Measurements from ENCODE around the gene TMEM119. TPM values are rescaled to one million over a fixed set of nuclear protein-coding genes. Genes with fewer than 3 reads are reported as not detected.

Gene TMEM119
- total and polyA plus RNA-seq, 12 donors: 3.1 to 14.8 (median 6.6) TPM

DNA sequence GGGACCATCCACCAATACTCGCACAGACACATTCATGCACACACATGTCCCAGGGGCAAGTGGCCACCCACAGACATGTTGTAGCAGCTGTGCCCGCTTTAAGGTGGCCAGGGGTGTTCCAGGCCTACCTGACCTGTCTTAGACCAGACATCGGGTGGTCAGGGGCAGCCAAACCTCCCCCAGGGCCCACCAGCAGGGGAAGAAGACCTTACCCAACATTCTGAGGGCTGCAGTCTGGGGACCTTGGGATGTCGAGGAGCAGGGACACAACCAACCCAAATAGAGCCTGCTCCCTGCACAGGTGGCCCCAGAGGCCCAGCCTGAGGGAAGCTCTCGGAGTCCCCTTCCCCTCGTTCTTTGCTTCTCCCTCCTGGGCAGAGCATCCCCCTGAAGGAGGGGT is 1.7 kb upstream of the TMEM119 start:
- no peaks in the 10 kb centered on the region for H3K4me1 ChIP-seq (replicated peaks in 1 of 2)
- no peaks in the 10 kb centered on the region for H3K9me3 ChIP-seq (replicated peaks in 1 of 3)
- H3K27me3 ChIP-seq: no peaks in the 10 kb centered on the region
- H3K4me3 ChIP-seq: no peak overlapping the region
- no peak overlapping the region for H3K27ac ChIP-seq
- 64 to 83% (median 74%) methylated on average over 3 to 6 of the region's 6 CpGs for WGBS, 4 donors
- H3K36me3 ChIP-seq (replicated peaks in 1 of 2): no peaks in the 10 kb centered on the region
- intact Hi-C loops (cut with DNase I): no loop called here
- TF ChIP-seq, protein P1, sequence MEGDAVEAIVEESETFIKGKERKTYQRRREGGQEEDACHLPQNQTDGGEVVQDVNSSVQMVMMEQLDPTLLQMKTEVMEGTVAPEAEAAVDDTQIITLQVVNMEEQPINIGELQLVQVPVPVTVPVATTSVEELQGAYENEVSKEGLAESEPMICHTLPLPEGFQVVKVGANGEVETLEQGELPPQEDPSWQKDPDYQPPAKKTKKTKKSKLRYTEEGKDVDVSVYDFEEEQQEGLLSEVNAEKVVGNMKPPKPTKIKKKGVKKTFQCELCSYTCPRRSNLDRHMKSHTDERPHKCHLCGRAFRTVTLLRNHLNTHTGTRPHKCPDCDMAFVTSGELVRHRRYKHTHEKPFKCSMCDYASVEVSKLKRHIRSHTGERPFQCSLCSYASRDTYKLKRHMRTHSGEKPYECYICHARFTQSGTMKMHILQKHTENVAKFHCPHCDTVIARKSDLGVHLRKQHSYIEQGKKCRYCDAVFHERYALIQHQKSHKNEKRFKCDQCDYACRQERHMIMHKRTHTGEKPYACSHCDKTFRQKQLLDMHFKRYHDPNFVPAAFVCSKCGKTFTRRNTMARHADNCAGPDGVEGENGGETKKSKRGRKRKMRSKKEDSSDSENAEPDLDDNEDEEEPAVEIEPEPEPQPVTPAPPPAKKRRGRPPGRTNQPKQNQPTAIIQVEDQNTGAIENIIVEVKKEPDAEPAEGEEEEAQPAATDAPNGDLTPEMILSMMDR (IDR thresholded peaks at IDR 0.05): no peak
- TF ChIP-seq POLR2A (IDR thresholded peaks at IDR 0.05): no peak
- no peak for DNase-seq

DNA sequence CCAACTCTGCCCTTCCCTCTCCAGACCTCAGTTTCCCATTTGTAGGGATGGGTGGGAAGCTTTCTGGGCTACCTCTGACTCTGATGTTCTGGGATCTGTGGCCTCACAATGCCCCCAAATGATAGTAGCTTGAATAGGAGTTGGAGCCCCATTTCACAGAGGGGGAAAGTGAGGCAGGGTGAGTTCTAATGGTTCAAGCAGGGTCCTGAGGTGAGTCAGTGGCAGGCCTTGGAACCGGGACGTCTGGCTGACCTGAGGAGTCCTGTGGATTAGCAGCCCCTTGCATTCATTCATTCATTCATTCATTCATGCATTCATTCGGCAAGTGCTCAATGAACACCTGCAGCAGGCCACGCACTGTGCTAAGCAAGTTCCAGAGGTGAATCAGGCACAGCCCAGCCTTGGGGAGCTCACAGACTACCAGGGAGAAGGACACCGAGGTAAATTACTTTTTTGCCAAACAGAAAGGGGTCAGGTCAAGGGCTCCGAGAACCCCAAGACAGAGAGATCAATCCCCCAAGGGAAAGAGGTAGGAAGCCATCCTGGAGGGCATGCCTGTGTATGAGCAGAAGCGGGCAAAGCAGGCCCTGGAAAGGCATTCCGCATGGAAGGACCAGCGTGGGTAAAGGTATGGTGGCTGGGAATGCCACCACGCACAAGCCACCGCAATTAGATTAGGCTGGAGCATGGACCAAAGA is 818 bp upstream of the TMEM119 start:
- intact Hi-C loops (cut with DNase I): no loop called here
- H3K27ac ChIP-seq: peak overlapping the region in 1 of 5 donors; percentile 23
- no peaks in the 10 kb centered on the region for H3K27me3 ChIP-seq
- no peaks in the 10 kb centered on the region for H3K36me3 ChIP-seq (replicated peaks in 1 of 2)
- WGBS, 4 donors: 79 to 90% (median 85%) methylated on average over 9 to 11 of the region's 11 CpGs
- no peaks in the 10 kb centered on the region for H3K4me1 ChIP-seq (replicated peaks in 1 of 2)
- DNase-seq: no peak
- no peak overlapping the region for H3K4me3 ChIP-seq
- no peaks in the 10 kb centered on the region for H3K9me3 ChIP-seq (replicated peaks in 1 of 3)
- TF ChIP-seq, protein P1 (IDR thresholded peaks at IDR 0.05): no peak
- TF ChIP-seq POLR2A (IDR thresholded peaks at IDR 0.05): no peak

DNA sequence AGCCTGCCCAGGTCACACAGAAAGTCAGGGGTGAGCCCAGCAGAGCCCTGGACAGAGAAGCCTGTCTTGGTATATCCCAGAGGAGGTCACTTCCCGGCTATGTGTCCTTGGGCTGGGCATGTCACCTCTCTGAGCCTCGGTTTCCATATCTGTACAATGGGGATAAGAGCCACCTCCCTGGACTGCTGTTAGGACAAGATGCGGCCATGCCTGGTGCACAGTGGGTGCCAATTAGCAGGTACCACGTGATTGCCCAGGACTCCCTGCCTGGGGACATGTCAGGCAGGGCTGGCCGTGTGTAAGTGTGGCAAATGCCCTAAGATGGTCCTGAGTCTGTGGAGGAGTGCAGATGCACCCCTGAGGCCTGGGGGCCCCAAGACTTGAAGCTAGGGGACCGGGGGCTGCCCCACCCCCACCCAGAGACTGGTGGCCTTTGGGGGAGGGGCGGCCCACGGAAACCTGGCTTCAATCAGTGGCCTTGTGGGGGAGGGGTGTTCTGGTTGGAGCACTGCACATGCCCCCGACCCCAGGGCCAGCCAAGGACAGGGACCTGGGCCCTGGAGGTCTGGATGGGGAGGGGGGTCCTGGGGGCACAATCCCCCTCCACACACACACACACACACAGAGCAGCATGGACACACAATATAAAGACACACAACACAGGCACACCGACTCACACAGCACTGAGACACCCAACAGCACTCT is 878 bp downstream of the TMEM119 start:
- WGBS, 4 donors: 28 to 50% (median 42%) methylated on average over 2 to 10 of the region's 10 CpGs

More for the DNA sequence above, 878 bp downstream of the TMEM119 start:
- no peak for DNase-seq
- TF ChIP-seq, protein P1 (IDR thresholded peaks at IDR 0.05): no peak
- TF ChIP-seq POLR2A (IDR thresholded peaks at IDR 0.05): no peak
- H3K4me1 ChIP-seq (replicated peaks in 1 of 2): no peaks in the 10 kb centered on the region
- peak overlapping the region in 1 of 5 donors; percentile 23 for H3K27ac ChIP-seq
- intact Hi-C loops (cut with DNase I): no loop called here
- H3K36me3 ChIP-seq (replicated peaks in 1 of 2): no peaks in the 10 kb centered on the region
- no peaks in the 10 kb centered on the region for H3K27me3 ChIP-seq
- H3K9me3 ChIP-seq (replicated peaks in 1 of 3): no peaks in the 10 kb centered on the region
- peak overlapping the region in 1 of 4 donors; percentile 46 for H3K4me3 ChIP-seq

Measured in adrenal gland (tissue), 12 donors.